ENCODE measurements around the gene SARDH.

GRCh38 chr9:133614678-133615077, 123.5 kb downstream of the SARDH start:
- TF ChIP-seq POLR2A (IDR thresholded peaks at IDR 0.05; ENCODE audit: low read depth, low read length) (no peak), TAF1 (IDR thresholded peaks at IDR 0.05; ENCODE audit: borderline replicate concordance, low read depth, low read length) (no peak), POLR2AphosphoS5 (IDR thresholded peaks at IDR 0.05; ENCODE audit: low read depth, low read length) (no peak)
